Measurements from ENCODE around the gene KRT84. TPM values are rescaled to one million over a fixed set of nuclear protein-coding genes. Genes with fewer than 3 reads are reported as not detected.

The KRT84 gene
- total and polyA plus RNA-seq, 2 of the 4 experiments (the other 2 are of a cell fraction): not detected

- no peak overlapping the region for H2AFZ ChIP-seq (replicated peaks; ENCODE audit: low read length, poor library complexity)
- no peak overlapping the region for H3K4me3 ChIP-seq (ENCODE audit: insufficient read depth, low read depth, low read length)
- no peak overlapping the region for H3K18ac ChIP-seq (ENCODE audit: low read depth, low read length)
- H3K36me3 ChIP-seq (ENCODE audit: control insufficient read depth, insufficient read depth, low read length): no peaks in the 10 kb centered on the region
- H3K4ac ChIP-seq (ENCODE audit: low read depth, low read length): no peak overlapping the region
- H4K5ac ChIP-seq (ENCODE audit: low read depth, low read length): no peak overlapping the region
- ATAC-seq (ENCODE audit: low read depth): peak; percentile 60
- BruUV-seq (replicated peaks): no TSS peak
- ChIA-PET CTCF (interaction anchor here (0.6 kb wide), 1 partner anchor 449 kb away, joined by 3 read pairs; no protein-coding TSS in a partner anchor), POLR2A (ENCODE audit: unreplicated experiment) (no interaction called here)
- no peaks in the 10 kb centered on the region for H3K4me1 ChIP-seq (ENCODE audit: control insufficient read depth, insufficient read depth, low read length)
- H3K9me1 ChIP-seq (ENCODE audit: insufficient read depth, low read length): peaks cover 6% of the 10 kb centered on the region; the same call in 1 of the 2 replicates
- peak; percentile 71 for DNase-seq
- H2BK5ac ChIP-seq (ENCODE audit: low read depth, low read length, poor library complexity, severe bottlenecking): no peak overlapping the region
- no peak overlapping the region for H2BK15ac ChIP-seq (ENCODE audit: low read depth, low read length)
- H3K27ac ChIP-seq (ENCODE audit: insufficient read depth, low read length): no peak overlapping the region
- no peak for TF ChIP-seq MAFK (IDR thresholded peaks at IDR 0.05; ENCODE audit: low read depth, low read length)
- TF ChIP-seq CEBPB (IDR thresholded peaks at IDR 0.05; ENCODE audit: low read depth, low read length): peak; percentile 44; the same call in 1 of the 2 replicates
- TF ChIP-seq MXI1 (IDR thresholded peaks at IDR 0.05; ENCODE audit: borderline replicate concordance, low read depth, low read length): 0 out of 2 replicates have a peak, but pooled peaks have one; percentile 24
- peak overlapping the region; percentile 10; the same call in 1 of the 2 replicates for H4K91ac ChIP-seq (ENCODE audit: insufficient read depth, low read depth, low read length)
- H3K4me2 ChIP-seq (ENCODE audit: low read depth, low read length): no peak overlapping the region
- intact Hi-C loops (cut with micrococcal nuclease) (no loop called here), dilution Hi-C loops (cut with HindIII; ENCODE audit: low sequenced_read_pairs, unreplicated experiment) (no loop called here), in situ Hi-C loops (cut with MboI; ENCODE audit: low sequenced_read_pairs) (no loop called here)
- H3K9ac ChIP-seq (ENCODE audit: low read depth, low read length): no peak overlapping the region
- H2AK5ac ChIP-seq (ENCODE audit: low read depth, low read length): no peak overlapping the region
- no peak overlapping the region for H2BK120ac ChIP-seq (ENCODE audit: low read depth, low read length)
- H3K27me3 ChIP-seq (ENCODE audit: control insufficient read depth, insufficient read depth, low read length): peaks cover 7% of the 10 kb centered on the region
- H3K14ac ChIP-seq (replicated peaks; ENCODE audit: low read depth, low read length): no peak overlapping the region
- H4K8ac ChIP-seq (ENCODE audit: low read depth in 2 of 2, low read length in 2 of 2): no peak overlapping the region
- WGBS, 2 experiments (ENCODE audit: extremely low coverage in 2 of 2, insufficient read length in 1 of 2): 79% methylated on average over 8 of the region's 10 CpGs; no CpG with 5 or more reads in 1 of the 2 experiments
- no peaks in the 10 kb centered on the region for H3K79me1 ChIP-seq (ENCODE audit: low read depth in 1 of 2, low read length in 2 of 2)
- no peaks in the 10 kb centered on the region for H4K20me1 ChIP-seq (ENCODE audit: insufficient read depth, low read length)
- no peak overlapping the region for H2AK9ac ChIP-seq (replicated peaks; ENCODE audit: low read depth, low read length, poor library complexity)
- no peak overlapping the region for H2BK20ac ChIP-seq (ENCODE audit: low read depth, low read length)
- no peak overlapping the region for H3K56ac ChIP-seq (ENCODE audit: extremely low read depth, insufficient read depth, low read length)
- H3K9me3 ChIP-seq (ENCODE audit: control insufficient read depth, insufficient read depth, low read length): no peaks in the 10 kb centered on the region
- H3K23ac ChIP-seq (ENCODE audit: low read depth, low read length): no peak overlapping the region
Measured at GRCh38 chr12:52415870-52416750, 30.7 kb upstream of the KRT84 start.
